ENCODE measurements around the gene ZNF653. TPM values are rescaled to one million over a fixed set of nuclear protein-coding genes. Genes with fewer than 3 reads are reported as not detected.

The ZNF653 gene
- total and polyA plus RNA-seq, 5 experiments from 2014 or later, result 1.4 to 18.1 (median 2.9) TPM

DNA sequence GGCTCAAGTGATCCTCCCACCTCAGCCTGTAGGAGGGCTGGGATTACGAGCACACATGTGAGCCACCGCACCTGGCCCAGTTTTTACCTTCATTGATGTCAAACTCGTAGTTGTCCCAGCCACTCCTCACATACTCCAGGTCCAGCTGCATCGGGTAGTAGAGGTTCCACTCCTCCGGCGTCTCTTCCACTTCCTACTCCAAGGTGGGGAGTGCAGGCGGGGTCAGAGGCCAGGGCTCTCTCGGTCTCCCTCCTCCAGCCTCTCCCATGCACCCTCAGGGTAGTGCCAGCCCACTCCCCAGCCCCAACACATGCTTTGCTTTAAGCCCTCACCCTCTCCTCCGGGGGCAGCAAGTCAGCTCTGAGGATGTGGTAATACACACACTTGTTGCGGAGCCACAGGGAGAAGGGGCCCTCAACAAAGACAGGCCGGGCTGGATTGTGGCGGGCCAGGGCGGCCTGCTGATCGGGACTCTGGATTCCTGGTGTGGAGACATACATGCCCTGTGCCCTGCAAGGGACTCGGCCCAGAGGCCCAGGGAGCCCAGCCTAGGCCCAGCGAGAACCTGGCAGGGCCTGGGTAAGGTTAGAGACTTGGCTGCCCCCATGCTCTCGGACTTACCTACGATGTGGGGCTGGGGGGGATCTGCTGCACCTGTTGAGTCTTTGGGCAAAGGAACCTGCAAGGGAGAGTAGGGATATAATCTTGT, 1.9 kb upstream of the ZNF653 start:
- H3K4me1 Mint-ChIP-seq, result peaks cover 9 to 15% (median 11%) of the 10 kb centered on the region in 4 donors
- peaks cover 0 to 2% (median 0%) of the 10 kb centered on the region in 5 donors for H3K27me3 Mint-ChIP-seq
- peaks cover 0 to 20% (median 2%) of the 10 kb centered on the region in 3 donors for H3K36me3 Mint-ChIP-seq
- no peaks in the 10 kb centered on the region for H3K9me3 Mint-ChIP-seq
- DNase-seq (no peak), ATAC-seq (no peak)
- POLR2A ChIA-PET, result interaction anchor here (0.6 to 2.3 kb wide), 4 partner anchors 12 to 133 kb away, joined by 3 to 8 read pairs (median 3); partner anchors contain the start of gene SWSAP1
- peak overlapping the region in 2 of 10 donors; percentile 24 to 57 for H3K27ac Mint-ChIP-seq
- peak overlapping the region in 8 of 10 donors; percentile 24 to 93 (median 38) for H3K4me3 Mint-ChIP-seq

DNA sequence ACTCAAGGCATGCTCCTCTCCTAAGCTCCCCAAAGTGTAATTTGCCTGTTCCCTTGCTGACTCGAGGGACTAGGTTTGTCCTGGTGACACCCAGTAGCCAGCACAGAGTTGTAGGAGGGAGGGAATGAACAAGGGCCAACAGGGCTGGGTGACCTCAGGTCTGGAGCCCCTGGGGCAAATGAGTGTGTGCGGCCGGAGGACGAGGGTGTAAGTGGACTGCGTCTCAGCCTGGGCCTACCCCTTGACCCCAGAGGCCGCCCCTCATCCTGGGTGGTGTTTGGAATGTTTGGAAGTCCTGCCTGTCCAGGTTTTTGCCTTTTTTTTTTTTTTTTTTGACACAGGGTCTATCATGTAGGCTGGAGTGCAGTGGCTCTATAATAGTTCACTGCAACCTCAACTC, 1.3 kb upstream of the ZNF653 start:
- H3K36me3 Mint-ChIP-seq, result peaks cover 0 to 15% (median 2%) of the 10 kb centered on the region in 3 donors
- H3K4me1 Mint-ChIP-seq, result peaks cover 9 to 15% (median 11%) of the 10 kb centered on the region in 4 donors
- peak overlapping the region in 9 of 10 donors; percentile 67 to 99 (median 90) for H3K4me3 Mint-ChIP-seq
- ATAC-seq (no peak), DNase-seq (no peak)
- peak overlapping the region in 6 of 10 donors; percentile 15 to 95 (median 72) for H3K27ac Mint-ChIP-seq
- POLR2A ChIA-PET, result interaction anchor here (0.6 to 2.3 kb wide), 5 partner anchors 11 to 637 kb away, joined by 3 to 8 read pairs (median 3); partner anchors contain the start of gene SWSAP1
- H3K9me3 Mint-ChIP-seq, result no peaks in the 10 kb centered on the region
- peaks cover 0 to 2% (median 0%) of the 10 kb centered on the region in 5 donors for H3K27me3 Mint-ChIP-seq

DNA sequence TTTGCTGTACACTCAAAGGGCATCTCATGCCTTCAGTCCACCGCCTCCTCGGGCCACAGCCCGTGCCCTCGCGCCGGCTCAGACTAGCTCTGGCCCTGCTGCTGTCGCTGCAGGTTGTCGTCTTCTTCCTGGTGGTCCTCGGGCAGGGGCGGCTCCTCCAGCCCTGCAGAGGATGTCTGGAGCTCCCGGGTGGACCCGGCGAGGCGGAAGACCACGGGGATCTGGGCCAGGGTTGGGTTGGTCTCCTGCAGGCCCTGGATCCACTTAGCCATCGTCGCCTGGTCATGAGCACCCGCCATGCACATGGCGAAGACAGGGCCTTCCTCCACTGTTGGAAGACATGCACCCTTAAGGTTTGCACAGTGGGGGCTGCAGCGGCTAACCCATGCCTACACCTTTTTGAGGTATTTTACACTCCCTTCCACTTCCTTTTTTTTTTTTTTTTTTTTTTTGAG, 489 bp upstream of the ZNF653 start:
- peaks cover 9 to 15% (median 11%) of the 10 kb centered on the region in 4 donors for H3K4me1 Mint-ChIP-seq
- H3K27ac Mint-ChIP-seq, result peak overlapping the region in 9 of 10 donors; percentile 80 to 98 (median 97)
- DNase-seq, result no peak
- peaks cover 0 to 12% (median 0%) of the 10 kb centered on the region in 3 donors for H3K36me3 Mint-ChIP-seq
- POLR2A ChIA-PET, result interaction anchor here (0.6 to 2.3 kb wide), 5 partner anchors 10 to 131 kb away, joined by 3 to 8 read pairs (median 3); partner anchors contain the start of gene SWSAP1
- H3K9me3 Mint-ChIP-seq, result no peaks in the 10 kb centered on the region
- H3K4me3 Mint-ChIP-seq, result peak overlapping the region; percentile 87 to 99 (median 90)
- ATAC-seq, result peak in 1 of 2 donors; percentile 25
- H3K27me3 Mint-ChIP-seq, result peaks cover 0 to 2% (median 0%) of the 10 kb centered on the region in 5 donors

DNA sequence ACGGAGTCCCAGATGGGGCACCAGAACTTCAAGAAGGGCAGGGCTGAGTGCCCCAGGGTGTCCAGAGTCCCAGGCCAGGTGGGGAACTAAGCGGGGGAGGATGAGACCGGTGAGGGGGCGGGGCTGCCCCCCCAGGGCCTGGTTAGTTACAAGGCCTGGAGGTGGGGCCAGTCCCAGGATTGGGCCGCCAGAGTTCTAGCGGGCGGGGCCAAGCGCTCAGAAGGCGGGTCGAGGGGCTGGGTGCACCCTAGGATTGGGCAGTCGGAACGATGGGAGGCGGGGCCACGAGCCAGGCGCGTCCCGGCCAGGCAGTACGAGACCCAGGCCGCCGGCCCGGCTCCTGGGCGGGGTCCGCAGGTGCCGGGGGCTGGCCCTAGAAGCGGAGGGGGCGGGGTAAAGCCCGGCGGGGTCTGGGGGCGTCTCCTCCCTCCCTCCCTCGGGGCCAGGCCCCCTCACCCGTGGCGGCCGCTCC, 571 bp downstream of the ZNF653 start:
- ATAC-seq, result peak; percentile 93
- DNase-seq, result peak; percentile 91 to 98 (median 96)
- peaks cover 0 to 6% (median 2%) of the 10 kb centered on the region in 3 donors for H3K36me3 Mint-ChIP-seq
- peak overlapping the region; percentile 78 to 96 (median 88) for H3K4me3 Mint-ChIP-seq
- H3K9me3 Mint-ChIP-seq, result no peaks in the 10 kb centered on the region
- peaks cover 0 to 2% (median 0%) of the 10 kb centered on the region in 5 donors for H3K27me3 Mint-ChIP-seq
- POLR2A ChIA-PET, result interaction anchor here (0.6 to 2.3 kb wide), 6 partner anchors 14 to 764 kb away, joined by 3 to 8 read pairs (median 4); partner anchors contain the start of gene SWSAP1
- H3K4me1 Mint-ChIP-seq, result peaks cover 9 to 15% (median 12%) of the 10 kb centered on the region in 4 donors
- peak overlapping the region; percentile 34 to 98 (median 93) for H3K27ac Mint-ChIP-seq

DNA sequence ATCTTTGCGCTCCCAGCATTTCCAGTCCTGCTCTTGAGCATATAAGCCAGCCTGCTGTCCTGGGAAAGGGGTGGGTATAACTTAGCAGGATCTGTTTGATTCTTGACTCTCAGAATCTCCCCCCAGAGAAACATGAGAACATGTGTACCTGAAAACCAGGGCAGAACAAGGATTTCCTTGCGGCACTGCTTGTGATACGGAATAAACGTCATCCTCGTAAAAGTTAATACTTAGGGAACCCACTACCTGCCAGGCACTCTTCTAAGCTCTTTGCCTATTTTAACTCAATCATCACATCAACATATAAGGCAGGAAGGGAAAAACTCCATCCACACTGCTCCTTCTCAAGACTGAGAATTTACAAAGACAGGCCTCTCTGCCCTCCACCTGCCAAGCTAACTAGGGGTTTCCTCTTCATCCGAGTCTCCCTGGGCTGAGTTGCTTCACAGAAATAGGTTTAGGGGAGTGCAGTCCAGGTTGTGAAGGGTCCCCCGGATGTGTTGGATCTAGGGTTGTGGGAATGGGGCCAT, 1.1 kb downstream of the ZNF653 start:
- Mint-ChIP-seq H3K4me3 (peak overlapping the region; percentile 78 to 96 (median 88)), H3K9me3 (no peaks in the 10 kb centered on the region), H3K4me1 (peaks cover 9 to 15% (median 12%) of the 10 kb centered on the region in 4 donors), H3K27me3 (peaks cover 0 to 2% (median 0%) of the 10 kb centered on the region in 5 donors), H3K36me3 (peaks cover 0 to 6% (median 2%) of the 10 kb centered on the region in 3 donors), H3K27ac (peak overlapping the region; percentile 34 to 98 (median 93))
- POLR2A ChIA-PET, result no interaction called here
- ATAC-seq, result peak in 1 of 2 donors; percentile 7
- DNase-seq, result no peak

DNA sequence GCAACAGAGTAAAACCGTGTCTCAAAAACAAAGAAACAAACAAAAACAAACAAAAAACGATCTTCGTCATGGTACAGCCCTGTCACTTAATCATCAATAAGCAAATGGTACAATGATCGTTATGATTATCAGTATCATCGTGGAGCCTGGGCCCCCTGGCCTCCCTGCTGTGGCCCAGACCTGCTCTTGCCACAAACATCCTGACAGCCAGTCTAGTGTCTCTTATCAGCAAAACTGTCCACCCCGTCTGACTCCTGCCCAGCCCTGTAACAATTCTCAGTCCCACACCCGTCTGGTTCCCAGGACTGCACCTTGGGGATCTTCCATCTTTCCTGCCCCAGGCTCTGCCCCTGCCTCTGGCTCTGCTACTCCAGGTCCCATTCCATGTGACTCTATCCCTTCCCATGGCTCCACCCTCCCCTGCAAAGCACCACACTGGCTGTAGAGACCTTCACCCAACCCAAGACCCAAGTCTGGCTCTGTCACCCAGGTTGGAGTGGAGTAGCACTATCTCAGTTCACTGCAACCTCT, 5.7 kb downstream of the ZNF653 start:
- H3K27me3 Mint-ChIP-seq, result no peaks in the 10 kb centered on the region
- H3K27ac Mint-ChIP-seq, result no peak overlapping the region
- H3K36me3 Mint-ChIP-seq, result peaks cover 0 to 9% (median 8%) of the 10 kb centered on the region in 3 donors
- DNase-seq, result no peak
- no peaks in the 10 kb centered on the region for H3K9me3 Mint-ChIP-seq
- POLR2A ChIA-PET, result interaction anchor here (0.7 kb wide), 1 partner anchor 568 kb away, joined by 3 read pairs; no protein-coding TSS in a partner anchor
- no peak overlapping the region for H3K4me3 Mint-ChIP-seq
- peaks cover 7 to 9% (median 7%) of the 10 kb centered on the region in 4 donors for H3K4me1 Mint-ChIP-seq
- ATAC-seq, result no peak

DNA sequence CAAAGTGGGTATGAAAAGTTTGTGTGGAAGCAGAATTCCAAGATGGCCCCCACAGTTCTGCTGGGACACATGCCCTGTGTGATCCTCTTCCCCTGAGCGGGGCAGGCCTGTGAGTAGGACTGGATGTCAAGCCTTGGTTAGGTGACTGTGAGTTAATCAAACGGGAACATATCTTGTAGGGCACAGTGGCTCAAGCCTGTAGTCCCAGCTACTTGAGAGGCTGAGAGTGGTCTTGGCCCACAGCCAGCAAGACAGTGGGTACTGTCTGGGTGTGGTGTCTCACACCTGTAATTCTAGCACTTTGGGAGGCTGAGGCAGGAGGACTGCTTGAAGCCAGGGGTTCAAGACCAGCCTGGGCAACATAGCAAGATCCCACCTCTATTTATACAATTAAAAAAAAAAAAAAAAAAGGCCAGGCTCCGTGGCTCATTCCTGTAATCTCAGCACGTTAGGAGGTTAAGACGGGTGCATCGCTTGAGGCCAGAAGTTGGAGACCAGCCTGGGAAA, 6.4 kb downstream of the ZNF653 start:
- Mint-ChIP-seq H3K9me3 (no peaks in the 10 kb centered on the region), H3K27ac (no peak overlapping the region), H3K4me1 (peaks cover under 1 to 4% (median 1%) of the 10 kb centered on the region in 4 donors), H3K4me3 (no peak overlapping the region), H3K36me3 (peaks cover 0 to 11% (median 10%) of the 10 kb centered on the region in 3 donors), H3K27me3 (no peaks in the 10 kb centered on the region)
- ATAC-seq (no peak), DNase-seq (no peak)
- POLR2A ChIA-PET, result interaction anchor here (0.7 kb wide), 1 partner anchor 568 kb away, joined by 3 read pairs; no protein-coding TSS in a partner anchor

DNA sequence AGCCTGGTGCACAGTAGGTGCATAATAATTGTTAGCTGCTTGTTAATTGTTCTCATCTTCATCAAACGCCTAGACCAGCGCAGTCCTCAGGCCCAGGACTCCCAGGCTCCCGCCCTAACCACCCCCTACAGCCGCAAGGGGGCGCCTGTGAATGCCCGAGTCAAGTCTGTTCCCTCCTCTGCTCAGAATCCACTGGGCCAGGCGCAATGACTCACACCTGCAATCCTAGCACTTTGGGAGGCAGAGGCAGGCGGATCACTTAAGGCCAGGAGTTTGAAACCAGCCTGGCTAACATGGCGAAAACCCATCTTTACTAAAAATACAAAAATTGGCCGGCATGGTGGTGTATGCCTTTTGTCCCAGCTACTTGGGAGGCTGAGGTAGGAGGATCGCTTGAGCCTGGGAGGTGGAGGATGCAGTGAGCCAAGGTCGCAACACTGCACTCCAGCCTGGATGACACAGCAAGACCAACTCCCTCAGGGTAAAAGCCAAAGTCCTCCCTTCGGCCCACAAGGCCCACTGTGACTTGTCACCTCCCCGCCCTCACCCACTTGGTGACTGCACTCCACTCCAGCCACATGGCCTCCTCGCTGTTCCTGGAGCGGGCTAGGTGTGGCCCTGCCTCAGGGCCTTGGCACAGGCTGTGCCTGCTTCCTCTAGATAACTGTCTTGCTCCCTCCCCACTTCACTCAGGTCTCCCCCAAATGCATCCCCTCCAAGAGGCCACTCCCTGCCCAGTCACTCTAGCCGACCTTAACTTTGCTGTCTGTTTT, 9.1 kb downstream of the ZNF653 start:
- Mint-ChIP-seq H3K27me3 (no peaks in the 10 kb centered on the region), H3K27ac (no peak overlapping the region), H3K4me1 (peaks cover 0 to 4% (median 0%) of the 10 kb centered on the region in 4 donors), H3K36me3 (peaks cover 0 to 11% (median 10%) of the 10 kb centered on the region in 3 donors), H3K9me3 (no peaks in the 10 kb centered on the region), H3K4me3 (no peak overlapping the region)
- POLR2A ChIA-PET, result interaction anchor here (1.3 kb wide), 1 partner anchor 10 kb away, joined by 3 read pairs; no protein-coding TSS in a partner anchor
- DNase-seq, result peak; percentile 34 to 78 (median 56)
- ATAC-seq, result peak; percentile 65 to 84

DNA sequence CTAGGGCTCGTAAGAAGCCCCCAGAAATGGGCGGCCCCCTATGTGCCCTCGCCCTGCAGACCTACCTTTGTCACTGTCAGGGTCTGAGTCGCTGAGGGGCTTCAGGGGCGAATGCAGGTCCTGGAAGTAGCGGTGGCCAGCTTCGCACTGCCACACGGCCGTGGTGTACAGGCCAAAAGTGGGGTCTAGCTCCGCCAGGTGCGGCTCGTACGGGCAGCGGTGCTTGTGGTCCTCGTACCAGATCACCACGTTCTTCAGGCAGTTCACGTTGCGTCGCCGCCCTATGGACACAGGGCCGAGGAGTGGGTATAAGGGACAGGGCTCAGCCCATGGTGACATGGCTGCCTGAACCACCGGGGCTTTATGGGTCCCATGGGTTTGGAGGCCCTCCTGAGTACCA, 9.8 kb downstream of the ZNF653 start:
- H3K36me3 Mint-ChIP-seq, result peaks cover 0 to 11% (median 9%) of the 10 kb centered on the region in 3 donors
- H3K9me3 Mint-ChIP-seq, result peaks cover 0 to under 1% (median 0%) of the 10 kb centered on the region in 9 donors
- no peaks in the 10 kb centered on the region for H3K27me3 Mint-ChIP-seq
- ATAC-seq (no peak), DNase-seq (no peak)
- peaks cover 0 to 3% (median 0%) of the 10 kb centered on the region in 4 donors for H3K4me1 Mint-ChIP-seq
- POLR2A ChIA-PET, result interaction anchor here (0.6 to 1.3 kb wide), 2 partner anchors 11 to 1048 kb away, joined by 3 read pairs; no protein-coding TSS in a partner anchor
- H3K27ac Mint-ChIP-seq, result no peak overlapping the region
- no peak overlapping the region for H3K4me3 Mint-ChIP-seq

DNA sequence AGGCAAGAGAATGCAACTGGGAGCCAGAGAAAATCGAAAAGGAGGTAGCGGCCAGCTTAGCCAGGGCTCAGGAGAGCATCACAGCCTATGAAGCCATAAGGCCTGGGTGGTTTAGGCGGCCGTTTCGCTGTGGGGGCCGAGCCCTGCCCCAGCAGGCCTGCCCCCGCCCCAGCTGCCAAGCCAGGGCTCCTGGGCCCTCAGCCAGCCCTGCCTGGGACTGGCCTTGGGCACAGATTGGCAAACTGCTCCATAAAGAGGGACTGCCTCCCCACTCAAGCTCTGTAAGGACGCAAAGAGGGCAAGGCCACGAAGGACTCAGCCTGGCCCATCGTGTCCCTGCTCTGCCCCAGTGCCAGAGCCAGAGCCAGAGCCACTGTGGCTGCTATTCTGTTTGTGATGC, 10.2 kb downstream of the ZNF653 start:
- POLR2A ChIA-PET, result interaction anchor here (0.6 to 1.3 kb wide), 2 partner anchors 11 to 1047 kb away, joined by 3 read pairs; no protein-coding TSS in a partner anchor
- peaks cover 0 to 2% (median 0%) of the 10 kb centered on the region in 9 donors for H3K9me3 Mint-ChIP-seq
- DNase-seq (no peak), ATAC-seq (no peak)
- H3K36me3 Mint-ChIP-seq, result peaks cover 0 to 13% (median 12%) of the 10 kb centered on the region in 3 donors
- no peaks in the 10 kb centered on the region for H3K27me3 Mint-ChIP-seq
- no peak overlapping the region for H3K4me3 Mint-ChIP-seq
- H3K27ac Mint-ChIP-seq, result no peak overlapping the region
- H3K4me1 Mint-ChIP-seq, result peaks cover 0 to 2% (median 0%) of the 10 kb centered on the region in 4 donors

DNA sequence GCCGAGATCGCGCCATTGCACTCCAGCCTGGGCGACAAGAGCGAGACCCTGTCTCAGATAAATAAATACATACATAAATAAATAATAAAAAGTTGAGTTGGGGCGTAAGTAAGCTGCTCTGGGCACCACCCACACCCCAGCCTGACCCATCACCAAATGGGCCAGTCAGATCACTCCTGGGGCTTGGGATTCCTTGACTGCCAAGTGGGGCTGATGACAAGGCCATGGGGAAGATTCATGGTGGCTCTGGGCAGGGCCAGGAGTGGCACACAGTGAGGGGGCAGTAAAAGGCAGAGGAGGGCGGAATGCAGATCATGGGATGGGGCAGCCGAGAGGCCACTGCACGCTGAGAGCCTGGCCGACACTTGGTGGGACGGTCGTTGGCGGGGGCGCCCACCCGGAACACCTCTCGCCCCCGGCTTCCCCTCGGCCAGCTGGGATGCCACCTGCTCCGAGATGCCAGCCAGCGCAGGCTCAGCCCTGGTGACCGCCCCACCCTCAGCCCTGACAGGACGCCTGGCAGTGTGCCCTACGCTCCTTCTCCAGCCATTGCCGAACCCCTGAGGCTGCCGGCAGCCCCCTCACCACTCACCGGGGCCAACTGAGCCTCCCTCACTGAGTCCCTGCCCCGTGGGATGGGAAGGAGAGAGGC, 10.9 kb downstream of the ZNF653 start:
- peaks cover 0 to 2% (median 0%) of the 10 kb centered on the region in 4 donors for H3K4me1 Mint-ChIP-seq
- H3K9me3 Mint-ChIP-seq, result peaks cover 0 to 2% (median 0%) of the 10 kb centered on the region in 9 donors
- POLR2A ChIA-PET, result interaction anchor here (1.3 kb wide), 1 partner anchor 12 kb away, joined by 3 read pairs; no protein-coding TSS in a partner anchor
- peaks cover 0 to 18% (median 12%) of the 10 kb centered on the region in 3 donors for H3K36me3 Mint-ChIP-seq
- DNase-seq (no peak), ATAC-seq (no peak)
- no peaks in the 10 kb centered on the region for H3K27me3 Mint-ChIP-seq
- no peak overlapping the region for H3K4me3 Mint-ChIP-seq
- no peak overlapping the region for H3K27ac Mint-ChIP-seq
